Prostate gland (tissue), 2 donors: ENCODE data around the gene PECR.

ENCODE experiments used
- POLR2AphosphoS5 ChIP-seq: sonication (generic); formaldehyde crosslinking; IDR thresholded peaks from one replicate; pipeline ENCODE4 v1.6.1; 2017; ENCODE audit warnings: antibody characterized with exemption
- TF ChIP-seq, protein P1 (sequence below), 4 experiments: fragments of 200-600 bp in 2 of 4; fragments of 450-650 bp in 2 of 4; sonication (generic) in 2 of 4; IDR thresholded peaks; 1 replicate in 3 of 4; 2 replicates in 1 of 4; pipeline ENCODE4 v1.5.1; 2016 to 2019; ENCODE audit warnings: antibody characterized with exemption in 4 of 4, mild to moderate bottlenecking in 2 of 4, moderate library complexity in 2 of 4

DNA sequence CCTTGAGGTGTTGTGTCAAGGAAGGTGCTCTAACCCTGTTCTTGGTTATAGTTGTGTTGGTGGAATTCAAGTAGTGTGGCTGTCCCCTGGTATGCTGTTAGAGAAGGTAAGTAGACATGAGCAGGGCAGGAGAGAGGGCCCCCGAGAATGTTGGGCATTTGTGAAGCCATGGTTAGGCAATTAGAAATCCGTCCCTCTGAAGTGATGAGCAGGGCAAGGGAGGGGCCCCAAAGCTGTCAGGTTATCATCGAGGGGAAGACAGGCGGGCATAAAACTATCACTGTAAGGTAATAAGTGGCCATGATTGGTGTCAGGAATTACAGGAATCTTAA, 32.7 kb upstream of the PECR start:
- TF ChIP-seq, protein P1, sequence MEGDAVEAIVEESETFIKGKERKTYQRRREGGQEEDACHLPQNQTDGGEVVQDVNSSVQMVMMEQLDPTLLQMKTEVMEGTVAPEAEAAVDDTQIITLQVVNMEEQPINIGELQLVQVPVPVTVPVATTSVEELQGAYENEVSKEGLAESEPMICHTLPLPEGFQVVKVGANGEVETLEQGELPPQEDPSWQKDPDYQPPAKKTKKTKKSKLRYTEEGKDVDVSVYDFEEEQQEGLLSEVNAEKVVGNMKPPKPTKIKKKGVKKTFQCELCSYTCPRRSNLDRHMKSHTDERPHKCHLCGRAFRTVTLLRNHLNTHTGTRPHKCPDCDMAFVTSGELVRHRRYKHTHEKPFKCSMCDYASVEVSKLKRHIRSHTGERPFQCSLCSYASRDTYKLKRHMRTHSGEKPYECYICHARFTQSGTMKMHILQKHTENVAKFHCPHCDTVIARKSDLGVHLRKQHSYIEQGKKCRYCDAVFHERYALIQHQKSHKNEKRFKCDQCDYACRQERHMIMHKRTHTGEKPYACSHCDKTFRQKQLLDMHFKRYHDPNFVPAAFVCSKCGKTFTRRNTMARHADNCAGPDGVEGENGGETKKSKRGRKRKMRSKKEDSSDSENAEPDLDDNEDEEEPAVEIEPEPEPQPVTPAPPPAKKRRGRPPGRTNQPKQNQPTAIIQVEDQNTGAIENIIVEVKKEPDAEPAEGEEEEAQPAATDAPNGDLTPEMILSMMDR (IDR thresholded peaks at IDR 0.05) = no peak
- no peak for TF ChIP-seq POLR2AphosphoS5
